IMR-90 (cell line): Measurements from ENCODE around the gene SAXO1.
A peak's percentile ranks its signal among the peaks of the same experiment; 100 is the strongest.

Experiments
- CEBPB ChIP-seq: IDR thresholded peaks from 2 replicates; pipeline ENCODE4 v1.6.1; 2012; ENCODE audit warnings: low read depth, low read length, improper control_type of control experiment
- CTCF ChIP-seq: conservative IDR thresholded peaks from 2 replicates; pipeline ENCODE4 v1.5.1; 2012; ENCODE audit warnings: mild to moderate bottlenecking, low read depth, low read length, improper control_type of control experiment
- MAFK ChIP-seq: IDR thresholded peaks from 2 replicates; pipeline ENCODE4 v1.6.1; 2012; ENCODE audit warnings: low read depth, low read length, improper control_type of control experiment
- MAZ ChIP-seq: IDR thresholded peaks from 2 replicates; pipeline ENCODE4 v1.6.1; 2012; ENCODE audit warnings: low read depth, mild to moderate bottlenecking, low read length, improper control_type of control experiment, moderate library complexity, borderline replicate concordance
- POLR2A ChIP-seq: IDR thresholded peaks from 2 replicates; pipeline ENCODE4 v1.6.1; 2012; ENCODE audit warnings: mild to moderate bottlenecking, low read depth, low read length
- RAD21 ChIP-seq: IDR thresholded peaks from 2 replicates; pipeline ENCODE4 v1.6.1; 2012; ENCODE audit warnings: low read length, improper control_type of control experiment
- SMC3 ChIP-seq: fragments of 150-350 bp; IDR thresholded peaks from 2 replicates; pipeline ENCODE4 v1.6.1; 2016; ENCODE audit warnings: low read depth, mild to moderate bottlenecking, antibody characterized with exemption, low read length, moderate library complexity
- TF ChIP-seq, protein P1 (sequence below): fragments of 150-350 bp; IDR thresholded peaks from 2 replicates; pipeline ENCODE4 v1.6.1; 2017; ENCODE audit warnings: mild to moderate bottlenecking, antibody characterized with exemption, low read length, low read depth

DNA sequence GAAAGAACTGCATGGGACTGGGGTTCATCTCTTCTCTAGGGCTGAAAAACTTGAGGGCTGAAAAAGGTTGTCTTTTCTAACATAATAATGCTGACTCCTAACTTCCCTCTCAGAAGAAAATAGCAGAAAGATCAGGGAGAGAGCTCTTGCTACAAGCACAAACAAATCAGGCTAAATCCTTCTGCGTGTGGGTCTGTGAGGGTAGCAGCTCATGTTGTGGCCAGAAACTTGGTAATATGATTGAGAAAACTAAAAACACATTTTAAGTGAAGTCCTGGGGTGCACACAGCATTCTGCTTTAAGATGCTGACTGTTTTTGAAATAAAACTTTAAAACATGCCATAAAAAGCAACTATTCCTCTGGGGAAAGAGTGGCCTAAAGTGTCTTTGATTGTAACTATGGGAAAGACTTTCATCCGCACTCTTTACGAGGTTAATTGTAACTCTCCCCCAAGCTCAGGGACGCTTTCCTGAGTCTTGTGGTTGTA, 56.7 kb downstream of the SAXO1 start:
- TF ChIP-seq CTCF = no peak
- no peak for TF ChIP-seq POLR2A
- no peak for TF ChIP-seq RAD21
- no peak for TF ChIP-seq MAZ
- TF ChIP-seq SMC3 = no peak
- TF ChIP-seq, protein P1, sequence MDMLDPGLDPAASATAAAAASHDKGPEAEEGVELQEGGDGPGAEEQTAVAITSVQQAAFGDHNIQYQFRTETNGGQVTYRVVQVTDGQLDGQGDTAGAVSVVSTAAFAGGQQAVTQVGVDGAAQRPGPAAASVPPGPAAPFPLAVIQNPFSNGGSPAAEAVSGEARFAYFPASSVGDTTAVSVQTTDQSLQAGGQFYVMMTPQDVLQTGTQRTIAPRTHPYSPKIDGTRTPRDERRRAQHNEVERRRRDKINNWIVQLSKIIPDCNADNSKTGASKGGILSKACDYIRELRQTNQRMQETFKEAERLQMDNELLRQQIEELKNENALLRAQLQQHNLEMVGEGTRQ = no peak
- peak; percentile 30; the same call in 1 of the 2 replicates for TF ChIP-seq MAFK
- TF ChIP-seq CEBPB = no peak
